HCT116 (cell line): Measurements from ENCODE around the gene FZR1. TPM values are rescaled to one million over a fixed set of nuclear protein-coding genes. Genes with fewer than 3 reads are reported as not detected.

Source experiments
- ATAC-seq: fragments of 200-7000 bp; cut with Tn5 transposase; 2 replicates; pipeline ENCODE4 v1.9.1; 2020; ENCODE audit warnings: mild to moderate bottlenecking, moderate library complexity
- BruUV-seq: library from RNA; stranded (reverse); fragments of 400-500 nt; replicated peaks from 2 replicates; lab custom pipeline; 2021; lab: Mats Ljungman, UMichigan
- CTCF ChIA-PET: fragments of 300-600 bp; sonication (Branson Sonifier 250); formaldehyde crosslinking; loops from one replicate; lab custom pipeline; 2021; ENCODE audit warnings: antibody characterized with exemption; lab: Charles Lee
- POLR2A ChIA-PET: fragments of 300-600, 350-600 bp; sonication (Branson Sonifier 250); formaldehyde crosslinking; loops from one replicate; lab custom pipeline; 2021; ENCODE audit warnings: antibody characterized with exemption; lab: Charles Lee
- RAD21 ChIA-PET, 2 experiments: fragments of 300-600 bp; sonication (Branson Sonifier 250); formaldehyde crosslinking; loops; one replicate each; lab custom pipeline; 2023; ENCODE audit warnings: low total read pairs in 2 of 2; ENCODE audit not compliant: uncharacterized antibody in 2 of 2, unreplicated experiment in 2 of 2, low non-redundant PET in 1 of 2; lab: Charles Lee
- DNase-seq: peaks from one replicate; pipeline ENCODE4 v3.0.0-alpha.2; 2010; ENCODE audit warnings: low read depth, low spot score
- H2AFZ ChIP-seq: fragments of 200-600 bp; shearing (Covaris generic), sonication (generic); 2 replicates; pipeline ENCODE4 v1.6.1; 2017; ENCODE audit warnings: low read depth, mixed run types, mixed read lengths, antibody characterized with exemption, low read length; ENCODE audit not compliant: poor library complexity, severe bottlenecking
- H3K27ac ChIP-seq: 2 replicates; pipeline ENCODE4 v1.5.1; 2012; ENCODE audit warnings: low read depth, low read length
- H3K27me3 ChIP-seq: fragments of 200-600 bp; sonication (generic); 2 replicates; pipeline ENCODE4 v1.6.1; 2016; ENCODE audit warnings: mixed run types, low read length, mixed read lengths; ENCODE audit not compliant: insufficient read depth
- H3K36me3 ChIP-seq, 2 experiments: fragments of 200-500 bp in 1 of 2; fragments of 200-600 bp in 1 of 2; sonication (Bioruptor generic) in 1 of 2; sonication (generic) in 1 of 2; 2 replicates each; pipeline versions ENCODE4 v1.5.1 to v1.6.1; 2014 to 2016; ENCODE audit warnings: low read length in 2 of 2, inconsistent platforms in 1 of 2, mixed read lengths in 1 of 2, mixed run types in 1 of 2; ENCODE audit not compliant: insufficient read depth in 2 of 2, control insufficient read depth in 1 of 2
- H3K4me1 ChIP-seq, 2 experiments: fragments of 200-600 bp in 1 of 2; sonication (generic) in 1 of 2; 2 replicates each; pipeline versions ENCODE4 v1.5.1 to v1.6.1; 2012 to 2017; ENCODE audit warnings: low read length in 2 of 2, inconsistent platforms in 1 of 2, mild to moderate bottlenecking in 1 of 2, mixed read lengths in 1 of 2, mixed run types in 1 of 2, moderate library complexity in 1 of 2; ENCODE audit not compliant: insufficient read depth in 2 of 2, control insufficient read depth in 1 of 2
- H3K4me2 ChIP-seq: fragments of 200-600 bp; sonication (generic); 2 replicates; pipeline ENCODE4 v1.6.1; 2017; ENCODE audit warnings: mixed run types, low read length, mixed read lengths
- H3K4me3 ChIP-seq, 2 experiments: fragments of 200-600 bp in 1 of 2; sonication (generic) in 1 of 2; replicated peaks in 1 of 2; 2 replicates each; pipeline ENCODE4 v1.5.1; 2011 to 2016; ENCODE audit warnings: low read length in 2 of 2, control low read depth in 1 of 2, low read depth in 1 of 2, mild to moderate bottlenecking in 1 of 2, mixed read lengths in 1 of 2, mixed run types in 1 of 2
- H3K79me2 ChIP-seq: fragments of 200-600 bp; sonication (generic); 2 replicates; pipeline ENCODE4 v1.6.1; 2017; ENCODE audit warnings: mild to moderate bottlenecking, mixed run types, low read length, moderate library complexity, mixed read lengths; ENCODE audit not compliant: insufficient read depth
- H3K9ac ChIP-seq: fragments of 200-600 bp; sonication (generic); 2 replicates; pipeline ENCODE4 v1.6.1; 2016; ENCODE audit warnings: low read length, mixed read lengths
- H3K9me2 ChIP-seq: fragments of 200-600 bp; sonication (generic), shearing (Covaris generic); 2 replicates; pipeline ENCODE4 v1.6.1; 2017; ENCODE audit warnings: mixed run types, mild to moderate bottlenecking, moderate library complexity; ENCODE audit not compliant: insufficient read depth
- H3K9me3 ChIP-seq, 2 experiments: fragments of 200-500 bp in 1 of 2; fragments of 200-600 bp in 1 of 2; sonication (Bioruptor generic) in 1 of 2; sonication (generic) in 1 of 2; 2 replicates each; pipeline ENCODE4 v1.6.1; 2014 to 2017; ENCODE audit warnings: low read length in 2 of 2, mixed read lengths in 2 of 2, inconsistent platforms in 1 of 2, low read depth in 1 of 2, mild to moderate bottlenecking in 1 of 2, mixed run types in 1 of 2, moderate library complexity in 1 of 2; ENCODE audit not compliant: control insufficient read depth in 1 of 2, insufficient read depth in 1 of 2
- H4K20me1 ChIP-seq: fragments of 200-600 bp; sonication (generic), shearing (Covaris generic); 2 replicates; pipeline ENCODE4 v1.6.1; 2017; ENCODE audit warnings: mixed run types, mild to moderate bottlenecking, moderate library complexity; ENCODE audit not compliant: insufficient read depth
- EZH2 ChIP-seq: fragments of 200-600 bp; sonication (generic); IDR thresholded peaks from 2 replicates; pipeline ENCODE4 v1.6.1; 2017; ENCODE audit warnings: antibody characterized with exemption, mixed run types
- EZH2phosphoT487 ChIP-seq: fragments of 200-600 bp; IDR thresholded peaks from 2 replicates; pipeline ENCODE4 v1.6.1; 2018; ENCODE audit warnings: antibody characterized with exemption, borderline replicate concordance
- FOSL1 ChIP-seq: IDR thresholded peaks from 2 replicates; pipeline ENCODE4 v1.6.1; 2012; ENCODE audit warnings: low read depth
- POLR2A ChIP-seq: IDR thresholded peaks from 2 replicates; pipeline ENCODE4 v1.7.0; 2011; ENCODE audit warnings: borderline replicate concordance; ENCODE audit not compliant: insufficient read depth, insufficient read length; ENCODE audit errors: extremely low read depth
- POLR2AphosphoS5 ChIP-seq: IDR thresholded peaks from 2 replicates; pipeline ENCODE4 v1.6.1; 2011; ENCODE audit warnings: mild to moderate bottlenecking, low read depth, low read length, moderate library complexity
- RAD21 ChIP-seq: IDR thresholded peaks from 2 replicates; pipeline ENCODE4 v1.6.1; 2012; ENCODE audit warnings: low read depth, mild to moderate bottlenecking
- SP1 ChIP-seq: IDR thresholded peaks from 2 replicates; pipeline ENCODE4 v1.6.1; 2012; ENCODE audit warnings: low read depth
- TCF7L2 ChIP-seq: IDR thresholded peaks from 2 replicates; pipeline ENCODE4 v1.7.0; 2011; ENCODE audit warnings: borderline replicate concordance, inconsistent platforms; ENCODE audit not compliant: insufficient read depth, insufficient read length; ENCODE audit errors: extremely low read depth
- intact Hi-C: fragments of 100-400 bp; cut with micrococcal nuclease; formaldehyde crosslinking; loops from 2 replicates; pipeline ENCODE4 v1.10.0; 2022
- total RNA-seq: library from RNA; stranded (reverse); gene quantifications from one replicate; pipeline ENCODE4 v1.2.1, GENCODE V29; 2021; ENCODE audit not compliant: unreplicated experiment
- TF ChIP-seq, protein P1 (sequence below): IDR thresholded peaks from 2 replicates; pipeline ENCODE4 v1.6.1; 2012
- TF ChIP-seq, protein P2 (sequence below), 3 experiments: fragments of 200-600 bp in 1 of 3; sonication (generic) in 1 of 3; IDR thresholded peaks in 2 of 3; conservative IDR thresholded peaks in 1 of 3; 2 replicates each; pipeline ENCODE4 v1.5.1; 2012 to 2017; ENCODE audit warnings: low read depth in 2 of 3, low read length in 2 of 3, antibody characterized with exemption in 1 of 3, borderline replicate concordance in 1 of 3, control low read depth in 1 of 3, mild to moderate bottlenecking in 1 of 3, mixed read lengths in 1 of 3, mixed run types in 1 of 3, moderate library complexity in 1 of 3; ENCODE audit not compliant: insufficient read depth in 1 of 3
- TF ChIP-seq, protein P3 (sequence below): IDR thresholded peaks from 2 replicates; pipeline ENCODE4 v1.6.1; 2012
- TF ChIP-seq, protein P4 (sequence below): IDR thresholded peaks from 2 replicates; pipeline ENCODE4 v1.6.1; 2011; ENCODE audit warnings: mild to moderate bottlenecking, low read length, moderate library complexity; ENCODE audit not compliant: insufficient replicate concordance; ENCODE audit errors: extremely low read depth

Gene FZR1
- total RNA-seq, 1 experiment from 2014 or later, result 60.3 TPM

DNA sequence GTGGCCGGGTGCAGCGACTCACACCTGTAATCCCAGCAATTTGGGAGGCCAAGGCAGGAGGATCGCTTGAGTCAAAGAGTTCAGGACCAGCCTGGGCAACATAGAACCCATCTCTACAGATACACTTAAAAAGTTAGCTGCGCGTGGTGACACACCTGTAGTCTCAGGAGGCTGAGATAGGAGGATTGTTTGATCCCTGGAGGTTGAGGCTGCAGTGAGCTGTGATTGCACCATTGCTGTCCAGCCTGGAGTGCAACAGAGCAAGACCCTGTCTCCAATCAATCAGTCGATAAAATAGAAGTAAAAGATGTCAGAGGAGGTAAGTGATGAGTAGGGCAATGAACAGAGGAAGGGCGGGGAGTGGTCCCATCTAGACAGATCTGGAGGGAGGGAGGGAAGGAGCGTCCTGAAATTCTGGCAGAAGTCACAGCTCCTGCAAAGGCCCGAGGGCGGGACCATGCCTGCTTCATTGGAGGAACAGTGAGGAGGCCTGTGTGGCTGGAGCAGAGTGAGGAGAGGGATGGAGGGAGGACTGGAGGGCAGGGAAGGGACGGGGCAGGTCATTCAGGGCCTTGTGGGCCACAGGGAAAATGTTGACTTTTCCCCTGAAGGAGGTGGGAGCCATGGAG lies 35.5 kb upstream of the FZR1 start:
- Histone ChIP-seq H3K4me3 (no peak overlapping the region), H3K4me1 (no peaks in the 10 kb centered on the region), H4K20me1 (no peaks in the 10 kb centered on the region), H3K9ac (no peak overlapping the region), H3K9me3 (no peaks in the 10 kb centered on the region; a peak in 1 of 4 replicates), H3K27me3 (peaks cover 9% of the 10 kb centered on the region; the same call in 1 of the 2 replicates), H3K4me2 (no peak overlapping the region), H3K27ac (no peak overlapping the region), H2AFZ (no peak overlapping the region), H3K79me2 (no peaks in the 10 kb centered on the region), H3K9me2 (no peaks in the 10 kb centered on the region), H3K36me3 (no peaks in the 10 kb centered on the region)
- DNase-seq, result no peak
- TF ChIP-seq, protein P1, sequence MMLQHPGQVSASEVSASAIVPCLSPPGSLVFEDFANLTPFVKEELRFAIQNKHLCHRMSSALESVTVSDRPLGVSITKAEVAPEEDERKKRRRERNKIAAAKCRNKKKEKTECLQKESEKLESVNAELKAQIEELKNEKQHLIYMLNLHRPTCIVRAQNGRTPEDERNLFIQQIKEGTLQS, result no peak
- TF ChIP-seq TCF7L2 (no peak), POLR2AphosphoS5 (no peak), RAD21 (no peak), EZH2phosphoT487 (no peak), EZH2 (no peak)
- CTCF ChIA-PET, result interaction anchor here (1.1 to 3.0 kb wide), 5 partner anchors 41 to 165 kb away, joined by 3 to 18 read pairs (median 4); no protein-coding TSS in a partner anchor
- POLR2A ChIA-PET, result no interaction called here
- intact Hi-C loops, result no loop called here
- RAD21 ChIA-PET, result interaction anchor here in 1 of 2 experiments (0.6 kb wide), 1 partner anchor 70 kb away, joined by 6 read pairs; no protein-coding TSS in a partner anchor
- BruUV-seq, result no TSS peak
- ATAC-seq, result no peak

DNA sequence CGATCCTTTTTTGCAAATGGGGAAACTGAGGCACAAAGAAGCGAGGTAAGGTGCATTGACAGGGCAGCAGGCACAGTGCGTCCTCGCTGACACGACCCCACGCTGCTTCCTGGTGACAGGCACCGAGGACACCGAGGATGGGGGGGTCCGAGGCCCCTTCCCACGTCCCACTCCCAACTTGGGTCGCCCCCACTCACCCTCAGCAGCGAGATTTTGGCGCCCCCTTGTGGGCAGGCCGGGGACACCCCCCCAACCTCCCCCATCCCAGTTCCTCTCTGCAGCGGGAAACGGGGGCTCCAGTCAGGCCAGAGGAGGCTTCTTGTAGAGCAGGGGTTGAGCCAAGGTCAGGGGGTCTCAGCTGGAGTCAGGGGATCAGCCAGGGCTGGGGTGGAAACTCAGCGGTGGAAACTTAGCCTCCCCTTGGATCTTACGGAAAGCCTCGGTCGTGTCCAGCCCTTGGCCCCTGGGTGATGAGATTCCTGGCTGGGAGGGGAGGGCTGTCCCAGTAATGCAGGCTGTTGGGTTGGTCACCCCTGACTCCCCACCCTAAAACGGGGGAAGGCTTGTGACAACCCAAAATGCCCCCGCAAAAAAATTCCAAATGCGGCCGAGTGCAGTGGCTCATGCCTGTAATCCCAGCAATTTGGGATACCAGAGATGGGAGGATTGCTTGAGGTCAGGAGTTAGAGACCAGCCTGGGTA lies 34.0 kb upstream of the FZR1 start:
- ChIA-PET CTCF (interaction anchor here (0.7 to 2.0 kb wide), 9 partner anchors 12 to 521 kb away, joined by 3 to 6 read pairs (median 5); partner anchors contain the start of gene SMIM44), POLR2A (no interaction called here), RAD21 (no interaction called here)
- no peaks in the 10 kb centered on the region for H3K36me3 ChIP-seq
- H3K9me3 ChIP-seq, result no peaks in the 10 kb centered on the region; a peak in 1 of 4 replicates
- intact Hi-C loops, result loop anchor here (2.0 kb wide), 1 partner anchor 145 kb away; no protein-coding TSS in a partner anchor
- DNase-seq (no peak), ATAC-seq (peak; percentile 57)
- H4K20me1 ChIP-seq, result no peaks in the 10 kb centered on the region
- TF ChIP-seq, protein P2, sequence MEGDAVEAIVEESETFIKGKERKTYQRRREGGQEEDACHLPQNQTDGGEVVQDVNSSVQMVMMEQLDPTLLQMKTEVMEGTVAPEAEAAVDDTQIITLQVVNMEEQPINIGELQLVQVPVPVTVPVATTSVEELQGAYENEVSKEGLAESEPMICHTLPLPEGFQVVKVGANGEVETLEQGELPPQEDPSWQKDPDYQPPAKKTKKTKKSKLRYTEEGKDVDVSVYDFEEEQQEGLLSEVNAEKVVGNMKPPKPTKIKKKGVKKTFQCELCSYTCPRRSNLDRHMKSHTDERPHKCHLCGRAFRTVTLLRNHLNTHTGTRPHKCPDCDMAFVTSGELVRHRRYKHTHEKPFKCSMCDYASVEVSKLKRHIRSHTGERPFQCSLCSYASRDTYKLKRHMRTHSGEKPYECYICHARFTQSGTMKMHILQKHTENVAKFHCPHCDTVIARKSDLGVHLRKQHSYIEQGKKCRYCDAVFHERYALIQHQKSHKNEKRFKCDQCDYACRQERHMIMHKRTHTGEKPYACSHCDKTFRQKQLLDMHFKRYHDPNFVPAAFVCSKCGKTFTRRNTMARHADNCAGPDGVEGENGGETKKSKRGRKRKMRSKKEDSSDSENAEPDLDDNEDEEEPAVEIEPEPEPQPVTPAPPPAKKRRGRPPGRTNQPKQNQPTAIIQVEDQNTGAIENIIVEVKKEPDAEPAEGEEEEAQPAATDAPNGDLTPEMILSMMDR (IDR thresholded peaks at IDR 0.05 in 2 of 3, conservative IDR thresholded peaks at IDR 0.05 in 1 of 3; ENCODE audit: borderline replicate concordance in 1 of 3, insufficient read depth in 1 of 3, low read depth in 2 of 3, low read length in 2 of 3), result peak; percentile 71 to 95 (median 85); a peak in 5 of 6 replicates
- TF ChIP-seq, protein P3, sequence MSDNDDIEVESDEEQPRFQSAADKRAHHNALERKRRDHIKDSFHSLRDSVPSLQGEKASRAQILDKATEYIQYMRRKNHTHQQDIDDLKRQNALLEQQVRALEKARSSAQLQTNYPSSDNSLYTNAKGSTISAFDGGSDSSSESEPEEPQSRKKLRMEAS, result no peak
- TF ChIP-seq FOSL1, result no peak
- peak; percentile 77 for TF ChIP-seq RAD21
- no peak for TF ChIP-seq SP1
- TF ChIP-seq POLR2A, result no peak
- TF ChIP-seq, protein P4, sequence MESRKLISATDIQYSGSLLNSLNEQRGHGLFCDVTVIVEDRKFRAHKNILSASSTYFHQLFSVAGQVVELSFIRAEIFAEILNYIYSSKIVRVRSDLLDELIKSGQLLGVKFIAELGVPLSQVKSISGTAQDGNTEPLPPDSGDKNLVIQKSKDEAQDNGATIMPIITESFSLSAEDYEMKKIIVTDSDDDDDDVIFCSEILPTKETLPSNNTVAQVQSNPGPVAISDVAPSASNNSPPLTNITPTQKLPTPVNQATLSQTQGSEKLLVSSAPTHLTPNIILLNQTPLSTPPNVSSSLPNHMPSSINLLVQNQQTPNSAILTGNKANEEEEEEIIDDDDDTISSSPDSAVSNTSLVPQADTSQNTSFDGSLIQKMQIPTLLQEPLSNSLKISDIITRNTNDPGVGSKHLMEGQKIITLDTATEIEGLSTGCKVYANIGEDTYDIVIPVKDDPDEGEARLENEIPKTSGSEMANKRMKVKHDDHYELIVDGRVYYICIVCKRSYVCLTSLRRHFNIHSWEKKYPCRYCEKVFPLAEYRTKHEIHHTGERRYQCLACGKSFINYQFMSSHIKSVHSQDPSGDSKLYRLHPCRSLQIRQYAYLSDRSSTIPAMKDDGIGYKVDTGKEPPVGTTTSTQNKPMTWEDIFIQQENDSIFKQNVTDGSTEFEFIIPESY, result no peak
- H3K4me2 ChIP-seq, result no peak overlapping the region
- no peaks in the 10 kb centered on the region for H3K79me2 ChIP-seq
- no peak overlapping the region for H3K9ac ChIP-seq
- no TSS peak for BruUV-seq
- H3K27me3 ChIP-seq, result peaks cover 9% of the 10 kb centered on the region; the same call in 1 of the 2 replicates
- H3K4me1 ChIP-seq, result no peaks in the 10 kb centered on the region
- H2AFZ ChIP-seq, result no peak overlapping the region
- H3K27ac ChIP-seq, result no peak overlapping the region
- H3K9me2 ChIP-seq, result no peaks in the 10 kb centered on the region
- no peak overlapping the region for H3K4me3 ChIP-seq
